Stimulated activated memory B cell treated with anti-CD40 and anti-IgM and Interleukin-4, amounts not matched to agents 10 μg/mL and 1 μg/mL and 100 μg/mL, for 72 hours (primary cell): ENCODE results near the gene NINL.

Source experiments
- ATAC-seq: fragments of 150-1000 bp; cut with Tn5 transposase; 2 replicates; pipeline ENCODE4 v1.10.0; 2021
- H3K27ac Mint-ChIP-seq: one replicate; pipeline ENCODE4 v1.8.0; 2022; ENCODE audit warnings: mild to moderate bottlenecking, mixed read lengths
- H3K27me3 Mint-ChIP-seq: one replicate; pipeline ENCODE4 v1.8.0; 2022; ENCODE audit warnings: mixed read lengths
- H3K36me3 Mint-ChIP-seq: one replicate; pipeline ENCODE4 v1.8.0; 2022; ENCODE audit warnings: mixed read lengths
- H3K4me1 Mint-ChIP-seq: one replicate; pipeline ENCODE4 v1.8.0; 2022; ENCODE audit warnings: mixed read lengths
- H3K4me3 Mint-ChIP-seq: one replicate; pipeline ENCODE4 v1.8.0; 2022; ENCODE audit warnings: mild to moderate bottlenecking, moderate library complexity, mixed read lengths
- H3K9me3 Mint-ChIP-seq: one replicate; pipeline ENCODE4 v1.8.0; 2022; ENCODE audit warnings: mixed read lengths

Gene NINL

GRCh38 chr20:25534845-25535244 lies 50.5 kb downstream of the NINL start:
- H3K9me3 Mint-ChIP-seq = no peaks in the 10 kb centered on the region

GRCh38 chr20:25533920-25534700 lies 51.2 kb downstream of the NINL start:
- Mint-ChIP-seq H3K4me1 (peaks cover 5% of the 10 kb centered on the region), H3K9me3 (no peaks in the 10 kb centered on the region), H3K4me3 (no peak overlapping the region), H3K36me3 (no peaks in the 10 kb centered on the region), H3K27ac (no peak overlapping the region), H3K27me3 (peaks cover 9% of the 10 kb centered on the region)
- no peak for ATAC-seq

More at GRCh38 chr20:25534845-25535244, 50.5 kb downstream of the NINL start:
- peaks cover 9% of the 10 kb centered on the region for H3K27me3 Mint-ChIP-seq
- H3K27ac Mint-ChIP-seq = no peak overlapping the region
- no peaks in the 10 kb centered on the region for H3K36me3 Mint-ChIP-seq
- H3K4me1 Mint-ChIP-seq = peaks cover 10% of the 10 kb centered on the region
- no peak overlapping the region for H3K4me3 Mint-ChIP-seq
- ATAC-seq = no peak

GRCh38 chr20:25532971-25533391 lies 52.4 kb downstream of the NINL start:
- no peak for ATAC-seq
- Mint-ChIP-seq H3K4me1 (no peaks in the 10 kb centered on the region), H3K4me3 (no peak overlapping the region), H3K9me3 (no peaks in the 10 kb centered on the region), H3K36me3 (no peaks in the 10 kb centered on the region), H3K27ac (no peak overlapping the region), H3K27me3 (peaks cover 9% of the 10 kb centered on the region)

GRCh38 chr20:25532015-25532751 lies 53.1 kb downstream of the NINL start:
- H3K27ac Mint-ChIP-seq = no peak overlapping the region
- H3K27me3 Mint-ChIP-seq = peaks cover 9% of the 10 kb centered on the region
- no peaks in the 10 kb centered on the region for H3K9me3 Mint-ChIP-seq
- no peaks in the 10 kb centered on the region for H3K4me1 Mint-ChIP-seq
- ATAC-seq = peak; percentile 45
- no peak overlapping the region for H3K4me3 Mint-ChIP-seq
- no peaks in the 10 kb centered on the region for H3K36me3 Mint-ChIP-seq

GRCh38 chr20:25529295-25529951 lies 55.9 kb downstream of the NINL start:
- no peak overlapping the region for H3K4me3 Mint-ChIP-seq
- H3K27me3 Mint-ChIP-seq = peaks cover 9% of the 10 kb centered on the region
- no peak overlapping the region for H3K27ac Mint-ChIP-seq
- no peaks in the 10 kb centered on the region for H3K4me1 Mint-ChIP-seq
- no peak for ATAC-seq
- no peaks in the 10 kb centered on the region for H3K9me3 Mint-ChIP-seq
- H3K36me3 Mint-ChIP-seq = no peaks in the 10 kb centered on the region

- no peak for ATAC-seq
- Mint-ChIP-seq H3K9me3 (no peaks in the 10 kb centered on the region), H3K27ac (no peak overlapping the region), H3K36me3 (no peaks in the 10 kb centered on the region), H3K27me3 (peaks cover 3% of the 10 kb centered on the region), H3K4me1 (no peaks in the 10 kb centered on the region), H3K4me3 (no peak overlapping the region)
Measured at GRCh38 chr20:25527949-25528348, 57.4 kb downstream of the NINL start.

- no peaks in the 10 kb centered on the region for H3K9me3 Mint-ChIP-seq
- H3K27ac Mint-ChIP-seq = no peak overlapping the region
- ATAC-seq = no peak
- H3K4me3 Mint-ChIP-seq = no peak overlapping the region
- no peaks in the 10 kb centered on the region for H3K4me1 Mint-ChIP-seq
- no peaks in the 10 kb centered on the region for H3K27me3 Mint-ChIP-seq
- no peaks in the 10 kb centered on the region for H3K36me3 Mint-ChIP-seq
Measured at GRCh38 chr20:25526446-25526845, 58.9 kb downstream of the NINL start.

- no peak overlapping the region for H3K27ac Mint-ChIP-seq
- no peaks in the 10 kb centered on the region for H3K36me3 Mint-ChIP-seq
- H3K27me3 Mint-ChIP-seq = no peaks in the 10 kb centered on the region
- H3K4me1 Mint-ChIP-seq = no peaks in the 10 kb centered on the region
- no peak for ATAC-seq
- H3K9me3 Mint-ChIP-seq = no peaks in the 10 kb centered on the region
- H3K4me3 Mint-ChIP-seq = no peak overlapping the region
Measured at GRCh38 chr20:25525867-25526266, 59.5 kb downstream of the NINL start.

- no peaks in the 10 kb centered on the region for H3K27me3 Mint-ChIP-seq
- no peaks in the 10 kb centered on the region for H3K4me1 Mint-ChIP-seq
- H3K9me3 Mint-ChIP-seq = no peaks in the 10 kb centered on the region
- no peak overlapping the region for H3K27ac Mint-ChIP-seq
- no peak for ATAC-seq
- no peak overlapping the region for H3K4me3 Mint-ChIP-seq
- no peaks in the 10 kb centered on the region for H3K36me3 Mint-ChIP-seq
Measured at GRCh38 chr20:25525295-25525694, 60.0 kb downstream of the NINL start.

GRCh38 chr20:25521382-25521781 lies 63.9 kb downstream of the NINL start:
- Mint-ChIP-seq H3K27ac (no peak overlapping the region), H3K4me3 (no peak overlapping the region), H3K27me3 (no peaks in the 10 kb centered on the region), H3K36me3 (peaks cover 7% of the 10 kb centered on the region), H3K9me3 (peaks cover 5% of the 10 kb centered on the region), H3K4me1 (no peaks in the 10 kb centered on the region)
- no peak for ATAC-seq

- Mint-ChIP-seq H3K36me3 (peaks cover 33% of the 10 kb centered on the region), H3K4me1 (no peaks in the 10 kb centered on the region), H3K27me3 (no peaks in the 10 kb centered on the region), H3K9me3 (peaks cover 23% of the 10 kb centered on the region), H3K4me3 (no peak overlapping the region), H3K27ac (no peak overlapping the region)
- ATAC-seq = no peak
Measured at GRCh38 chr20:25517124-25517523, 68.2 kb downstream of the NINL start.

- ATAC-seq = no peak
- no peak overlapping the region for H3K4me3 Mint-ChIP-seq
- peaks cover 41% of the 10 kb centered on the region for H3K36me3 Mint-ChIP-seq
- H3K9me3 Mint-ChIP-seq = peaks cover 23% of the 10 kb centered on the region
- H3K4me1 Mint-ChIP-seq = no peaks in the 10 kb centered on the region
- H3K27ac Mint-ChIP-seq = no peak overlapping the region
- H3K27me3 Mint-ChIP-seq = no peaks in the 10 kb centered on the region
Measured at GRCh38 chr20:25514747-25515340, 70.5 kb downstream of the NINL start.

GRCh38 chr20:25514195-25514594 lies 71.1 kb downstream of the NINL start:
- H3K36me3 Mint-ChIP-seq = peaks cover 42% of the 10 kb centered on the region
- peaks cover 23% of the 10 kb centered on the region for H3K9me3 Mint-ChIP-seq
- no peak overlapping the region for H3K4me3 Mint-ChIP-seq
- no peak for ATAC-seq
- H3K27me3 Mint-ChIP-seq = no peaks in the 10 kb centered on the region
- no peaks in the 10 kb centered on the region for H3K4me1 Mint-ChIP-seq
- H3K27ac Mint-ChIP-seq = no peak overlapping the region

GRCh38 chr20:25512709-25513108 lies 72.6 kb downstream of the NINL start:
- peaks cover 42% of the 10 kb centered on the region for H3K36me3 Mint-ChIP-seq
- H3K9me3 Mint-ChIP-seq = peaks cover 23% of the 10 kb centered on the region
- H3K4me3 Mint-ChIP-seq = no peak overlapping the region
- no peaks in the 10 kb centered on the region for H3K27me3 Mint-ChIP-seq
- ATAC-seq = no peak
- H3K4me1 Mint-ChIP-seq = no peaks in the 10 kb centered on the region
- no peak overlapping the region for H3K27ac Mint-ChIP-seq

GRCh38 chr20:25511183-25511582 lies 74.1 kb downstream of the NINL start:
- Mint-ChIP-seq H3K4me1 (no peaks in the 10 kb centered on the region), H3K27ac (no peak overlapping the region), H3K4me3 (no peak overlapping the region), H3K9me3 (peaks cover 18% of the 10 kb centered on the region), H3K27me3 (no peaks in the 10 kb centered on the region), H3K36me3 (peaks cover 35% of the 10 kb centered on the region)
- ATAC-seq = no peak
